ENCODE results near the gene GGN.

Gene GGN, protein sequence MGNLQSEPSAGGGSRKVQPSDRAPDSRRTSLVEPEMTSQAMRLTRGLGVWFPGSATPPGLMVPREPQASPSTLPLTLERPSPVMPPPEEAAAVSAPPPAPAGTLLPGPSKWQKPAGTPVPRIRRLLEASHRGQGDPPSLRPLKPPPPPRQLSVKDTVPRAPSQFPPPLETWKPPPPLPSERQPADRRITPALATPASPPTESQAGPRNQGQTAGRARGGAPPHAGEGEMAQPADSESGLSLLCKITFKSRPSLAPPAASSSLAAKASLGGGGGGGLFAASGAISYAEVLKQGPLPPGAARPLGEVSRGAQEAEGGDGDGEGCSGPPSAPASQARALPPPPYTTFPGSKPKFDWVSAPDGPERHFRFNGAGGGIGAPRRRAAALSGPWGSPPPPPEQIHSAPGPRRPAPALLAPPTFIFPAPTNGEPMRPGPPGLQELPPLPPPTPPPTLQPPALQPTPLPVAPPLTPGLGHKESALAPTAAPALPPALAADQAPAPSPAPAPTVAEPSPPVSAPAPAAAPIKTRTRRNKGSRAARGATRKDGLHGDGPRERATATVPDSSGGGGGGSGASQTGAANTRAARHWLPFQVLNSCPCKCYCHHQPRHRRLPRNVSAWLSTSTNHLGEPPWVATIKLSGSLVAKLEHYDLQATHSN

DNA sequence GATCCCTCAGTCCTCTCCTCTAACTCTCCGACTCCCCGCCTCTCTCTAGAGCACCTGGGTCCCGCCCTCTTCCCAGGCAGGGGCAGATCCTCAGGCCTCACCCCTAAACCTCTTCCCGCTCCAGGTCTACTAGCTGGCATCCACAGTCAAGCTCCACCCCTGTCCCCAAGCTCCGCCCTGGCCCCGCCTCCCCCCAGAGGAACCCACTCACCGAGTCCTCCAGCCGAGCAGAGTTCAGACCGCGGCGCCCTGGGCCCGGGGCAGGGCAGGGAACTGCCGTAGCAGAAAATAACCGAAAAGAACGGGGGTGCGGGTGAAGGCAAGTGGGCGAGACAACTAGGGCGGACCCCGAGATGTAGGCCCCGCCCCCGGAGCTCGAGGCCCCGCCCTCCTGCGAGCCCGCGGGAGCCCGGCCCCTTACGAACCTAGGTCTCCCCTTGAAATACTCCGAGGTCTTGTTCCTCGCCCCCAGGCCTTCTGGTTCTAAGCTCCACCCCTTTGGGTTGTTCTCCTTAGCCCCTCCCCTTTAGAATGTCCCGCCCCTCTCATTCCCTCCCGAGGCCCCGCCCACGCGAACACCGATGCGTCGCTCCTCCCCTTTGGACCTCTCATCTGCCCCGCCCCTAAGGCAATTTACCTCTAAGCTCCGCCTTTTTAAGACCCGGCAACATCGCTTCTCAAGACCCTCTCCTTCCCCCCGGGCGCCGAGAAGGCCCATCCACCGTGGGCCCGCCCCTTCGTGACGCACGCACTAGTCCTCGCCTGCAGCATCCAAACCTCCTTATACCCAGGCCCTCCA, at the start of gene GGN:
Gene GGN (minus strand): TSS at position 485 of the 799 bp plus-strand sequence. CDS start 773 bp downstream, outside the sequence.
- DNase-seq (ENCODE audit: low spot score): peak; percentile 83

DNA sequence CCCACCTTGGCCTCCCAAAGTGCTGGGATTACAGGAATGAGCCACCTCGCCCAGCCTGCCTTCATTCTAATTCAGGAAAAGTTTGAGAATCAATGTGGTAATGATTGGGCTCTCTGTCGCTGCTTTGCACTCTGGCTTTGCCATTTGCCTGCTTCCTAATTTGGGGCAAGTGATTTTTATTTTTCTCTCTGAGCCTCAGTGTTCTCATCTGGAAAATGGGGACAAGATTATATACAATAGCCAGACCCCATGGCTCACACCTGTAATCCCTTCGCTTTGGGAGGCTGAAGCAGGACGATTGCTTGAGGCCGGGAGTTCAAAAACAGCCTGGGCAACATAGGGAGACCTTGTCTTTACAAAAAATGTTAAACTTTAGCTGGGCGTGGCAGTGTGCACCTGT, 49.5 kb upstream of the GGN start:
- no peak for DNase-seq (ENCODE audit: low spot score)

DNA sequence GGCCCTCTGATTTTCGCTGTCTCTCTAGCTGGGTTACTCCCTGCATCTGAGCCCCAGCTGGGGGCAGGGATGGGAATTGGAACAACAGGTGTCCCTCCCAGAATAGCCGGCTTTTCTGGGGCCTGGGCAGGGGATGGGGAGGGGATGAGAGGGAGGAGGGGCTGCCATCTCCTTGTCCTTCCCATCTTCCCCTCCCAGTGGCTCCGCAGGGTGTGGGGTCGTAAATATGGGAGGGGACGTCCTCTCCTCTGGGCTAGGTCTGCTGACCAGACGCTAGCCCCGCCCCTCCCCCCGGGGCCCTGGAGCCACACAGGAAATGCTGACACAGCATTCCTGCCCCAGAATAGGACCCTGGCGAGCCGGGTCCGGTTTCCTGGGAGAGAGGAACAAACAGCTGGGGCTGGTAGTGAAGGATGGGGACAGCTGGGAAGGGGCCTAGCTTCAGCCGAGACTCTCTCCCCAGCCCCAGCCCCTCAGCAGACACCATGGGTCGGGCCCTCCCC, 46.8 kb upstream of the GGN start:
- no peak for DNase-seq (ENCODE audit: low spot score)

DNA sequence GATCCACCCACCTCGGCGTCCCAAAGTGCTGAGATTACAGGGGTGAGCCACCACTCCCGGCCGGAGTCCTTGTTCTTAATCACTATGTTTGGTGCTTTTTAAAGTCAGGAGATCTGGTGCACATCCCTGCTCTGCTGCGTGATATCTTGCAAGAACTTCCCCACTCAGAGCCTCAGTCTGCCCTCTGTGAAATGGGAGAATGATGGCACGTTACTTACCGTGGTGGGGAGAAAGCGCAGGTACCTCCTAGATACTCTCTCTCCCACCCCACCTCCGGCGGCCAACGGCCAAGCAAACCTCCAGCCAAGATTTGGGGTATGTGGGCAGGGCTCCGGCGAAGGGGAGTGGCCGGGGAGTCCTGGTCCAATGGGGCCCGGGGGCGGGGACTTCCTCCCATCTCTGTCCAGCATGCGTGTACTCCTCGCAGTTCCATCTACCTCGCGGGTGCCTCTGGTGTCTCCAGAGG, 45.5 kb upstream of the GGN start, which contains the start of gene RYR1:
Gene RYR1 (plus strand): TSS at position 424 of the 466 bp plus-strand sequence. CDS start 139 bp downstream, outside the sequence.
- peak; percentile 38 for DNase-seq (ENCODE audit: low spot score)

DNA sequence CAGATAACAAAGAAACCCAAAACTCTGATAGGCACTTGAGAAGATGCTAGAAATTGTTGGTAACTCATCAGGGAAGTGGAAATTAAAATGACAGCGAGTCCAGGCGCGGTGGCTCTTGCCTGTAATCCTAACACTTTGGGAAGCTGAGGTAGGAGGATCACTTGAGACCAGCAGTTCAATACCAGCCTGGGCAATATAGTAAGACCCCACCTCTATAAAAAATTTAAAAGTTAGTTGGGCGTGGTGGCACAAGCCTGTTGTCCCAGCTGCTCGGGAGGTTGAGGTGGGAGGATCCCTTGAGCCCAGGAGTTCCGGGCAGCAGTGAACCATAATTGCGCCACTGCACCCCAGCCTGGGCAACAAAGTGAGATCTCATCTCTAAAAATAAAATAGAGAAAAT, 43.1 kb upstream of the GGN start:
- no peak for DNase-seq (ENCODE audit: low spot score)

DNA sequence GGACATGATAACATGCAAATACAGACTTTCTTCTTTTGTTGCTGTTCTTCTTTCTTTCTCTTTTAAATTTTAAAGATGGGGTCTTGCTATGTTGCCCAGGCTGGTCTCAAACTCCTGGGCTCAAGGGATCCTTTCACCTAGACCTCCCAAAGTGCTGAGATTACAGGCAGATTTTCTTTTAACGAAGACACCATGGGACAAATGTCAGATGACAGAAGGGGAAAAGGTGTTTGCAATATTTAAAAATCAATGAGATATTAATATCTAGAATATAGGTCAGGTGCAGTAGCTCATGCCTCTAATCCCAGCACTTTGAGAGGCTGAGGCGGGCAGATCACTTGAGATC, 42.0 kb upstream of the GGN start:
- DNase-seq (ENCODE audit: low spot score): no peak

DNA sequence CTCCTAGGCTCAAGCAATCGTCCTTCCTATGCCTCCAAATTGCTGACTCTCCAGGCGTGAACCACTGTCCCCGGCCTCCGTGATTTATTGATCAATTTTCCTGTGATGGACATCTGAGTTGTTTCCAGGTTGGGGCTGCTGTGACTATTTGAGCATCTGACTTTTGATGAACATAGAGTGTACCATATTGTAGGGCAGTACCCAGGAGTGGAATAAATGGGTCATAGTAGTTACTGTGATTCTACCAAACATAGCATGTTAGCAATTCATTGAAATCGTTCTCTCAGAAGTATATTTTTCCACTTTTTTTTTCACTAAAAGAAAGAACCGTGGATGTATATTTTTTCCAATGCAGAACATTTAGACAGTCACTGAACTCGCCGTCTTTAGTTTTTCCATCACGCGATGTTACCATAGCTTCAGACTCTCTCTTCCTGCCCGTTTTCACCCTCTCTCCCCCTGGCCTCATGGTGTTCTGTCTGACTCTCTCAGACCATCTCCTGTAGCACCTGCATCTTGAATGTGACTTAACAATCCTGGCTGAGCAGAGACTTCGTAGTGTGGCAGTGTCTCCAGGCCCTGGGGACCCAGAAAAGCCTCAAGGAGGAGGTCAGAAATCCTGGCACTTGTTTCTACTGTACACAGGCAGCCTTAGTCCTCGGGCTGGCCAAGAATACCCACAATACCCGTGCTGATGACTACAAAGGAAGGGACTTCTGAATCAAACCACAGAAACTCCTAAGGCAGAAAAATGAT, 41.4 kb upstream of the GGN start:
- DNase-seq (ENCODE audit: low spot score): no peak

DNA sequence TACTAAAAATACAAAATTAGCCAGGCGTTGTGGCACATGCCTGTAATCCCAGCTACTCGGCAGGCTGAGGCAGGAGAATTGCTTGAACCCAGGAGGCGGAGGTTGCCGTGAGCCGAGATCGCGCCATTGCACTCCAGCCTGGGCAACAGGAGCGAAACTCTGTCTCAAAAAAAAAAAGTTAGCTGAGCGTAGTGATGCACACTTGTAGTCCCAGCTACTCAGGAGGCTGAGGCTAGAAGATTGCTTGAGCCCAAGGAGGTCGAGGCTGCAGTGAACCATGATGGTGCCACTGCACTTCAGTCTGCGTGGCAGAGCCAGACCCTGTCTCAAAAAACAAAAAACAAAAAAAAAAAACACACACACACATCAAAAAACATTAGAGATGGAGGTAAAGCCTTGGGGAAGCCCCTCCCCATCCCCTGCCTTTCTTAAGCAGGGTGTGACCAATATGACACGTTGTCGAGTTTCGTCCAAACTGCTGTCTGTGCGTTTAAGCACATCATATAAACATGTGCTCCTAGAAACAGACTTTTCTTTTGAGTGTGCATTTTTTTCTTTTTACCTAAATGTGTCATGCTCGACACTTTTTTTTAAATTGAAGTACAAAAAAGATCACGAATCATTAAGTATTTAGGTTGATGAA, 39.3 kb upstream of the GGN start:
- peak; percentile 40 for DNase-seq (ENCODE audit: low spot score)

DNA sequence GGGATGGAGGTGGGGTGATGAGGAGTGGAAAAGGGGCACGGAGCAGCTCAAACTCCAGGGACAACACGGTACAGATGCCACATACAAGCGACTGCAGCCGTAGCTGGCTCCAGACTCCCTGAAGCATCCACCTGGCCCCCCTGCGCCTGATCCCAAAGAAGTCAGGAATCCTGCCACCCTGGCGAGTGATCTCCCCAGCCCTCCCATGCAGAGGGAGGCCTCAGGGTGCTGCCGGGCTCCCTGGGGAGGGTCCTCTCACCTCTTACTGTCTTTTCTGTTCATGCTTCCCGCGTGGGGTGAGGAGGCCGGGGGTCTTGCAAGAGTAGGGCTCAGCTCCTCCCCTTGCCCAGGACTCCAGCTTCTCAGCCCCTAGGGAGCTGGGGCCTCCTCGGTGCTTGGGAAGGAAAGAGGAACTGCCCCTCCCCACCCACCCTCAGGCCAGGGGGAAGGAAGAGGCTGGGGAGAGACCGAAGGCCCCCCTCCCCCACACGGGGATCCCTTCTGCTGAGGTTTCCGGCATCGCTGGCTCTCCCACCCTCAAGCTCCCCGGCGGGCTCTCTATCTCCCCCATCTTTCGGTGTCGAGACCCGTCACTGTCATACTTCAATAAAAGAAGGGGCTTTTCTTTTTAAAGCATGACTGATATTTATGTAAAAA, 38.1 kb upstream of the GGN start, which contains the start of gene RASGRP4:
Gene RASGRP4 (minus strand): TSS at position 410 of the 657 bp plus-strand sequence. CDS start 128 bp downstream, at position 282.
- peak; percentile 17 for DNase-seq (ENCODE audit: low spot score)

DNA sequence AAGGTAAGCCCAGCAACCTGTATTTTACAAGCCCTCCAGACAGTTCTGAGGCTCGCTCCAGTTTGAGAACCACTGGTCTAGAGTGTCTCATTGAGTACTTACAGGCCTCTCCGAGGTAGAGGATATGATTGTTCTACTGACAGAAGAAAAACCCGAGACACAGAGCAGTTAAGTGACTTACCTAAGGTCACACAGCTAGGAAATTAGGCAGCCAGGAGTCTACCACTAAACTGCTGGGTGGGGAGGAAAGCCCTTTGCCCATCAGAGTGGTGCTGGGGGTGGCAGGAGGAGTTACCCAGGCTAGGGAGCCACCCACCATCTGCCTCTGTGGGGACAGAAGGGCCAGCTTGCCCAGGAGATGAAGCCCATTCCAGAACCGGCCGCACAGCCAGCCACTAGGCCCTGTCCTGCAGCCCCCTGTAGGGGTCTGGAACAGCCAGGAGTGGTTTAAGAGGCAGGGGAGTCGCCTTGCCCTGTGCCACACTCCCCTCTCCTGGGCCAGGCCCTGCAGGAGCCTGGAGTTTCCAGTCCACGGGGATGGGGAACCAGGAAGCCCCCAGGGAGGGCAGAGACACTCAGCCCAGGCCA, 37.5 kb upstream of the GGN start:
- no peak for DNase-seq (ENCODE audit: low spot score)

DNA sequence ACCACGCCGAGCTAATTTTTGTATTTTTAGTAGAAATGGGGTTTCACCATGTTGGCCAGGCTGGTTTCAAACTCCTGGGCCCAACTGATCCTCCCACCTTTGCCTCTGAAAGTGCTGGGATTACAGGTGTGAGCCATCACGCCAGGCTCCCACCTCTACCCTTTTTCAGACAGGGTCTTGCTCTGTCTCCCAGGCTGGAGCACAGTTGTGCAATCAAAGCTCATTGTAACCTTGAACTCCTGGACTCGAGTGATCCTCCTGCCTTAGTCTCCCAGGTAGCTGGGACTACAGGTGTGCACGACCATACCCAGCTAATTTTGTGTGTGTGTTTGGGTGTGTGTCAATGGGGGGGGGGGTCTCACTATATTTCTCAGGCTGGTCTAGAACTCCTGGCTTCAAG, 36.4 kb upstream of the GGN start:
- DNase-seq (ENCODE audit: low spot score): no peak

DNA sequence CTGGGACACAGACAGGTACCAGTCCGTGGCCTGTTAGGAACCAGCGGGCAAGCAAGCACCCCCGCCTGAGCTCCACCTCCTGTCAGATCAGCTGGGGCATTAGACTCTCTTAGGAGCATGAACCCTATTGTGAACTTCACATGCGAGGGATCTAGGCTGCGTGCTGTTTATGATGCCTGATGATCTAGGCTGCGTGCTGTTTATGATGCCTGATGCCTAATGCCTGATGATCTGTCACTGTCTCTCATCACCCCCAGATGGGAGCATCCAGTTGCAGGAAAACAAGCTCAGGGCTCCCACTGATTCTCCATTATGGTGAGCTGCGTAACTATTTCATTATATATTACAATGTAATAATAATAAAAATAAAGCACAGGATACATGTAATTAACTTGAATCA, 34.6 kb upstream of the GGN start:
- no peak for DNase-seq (ENCODE audit: low spot score)

DNA sequence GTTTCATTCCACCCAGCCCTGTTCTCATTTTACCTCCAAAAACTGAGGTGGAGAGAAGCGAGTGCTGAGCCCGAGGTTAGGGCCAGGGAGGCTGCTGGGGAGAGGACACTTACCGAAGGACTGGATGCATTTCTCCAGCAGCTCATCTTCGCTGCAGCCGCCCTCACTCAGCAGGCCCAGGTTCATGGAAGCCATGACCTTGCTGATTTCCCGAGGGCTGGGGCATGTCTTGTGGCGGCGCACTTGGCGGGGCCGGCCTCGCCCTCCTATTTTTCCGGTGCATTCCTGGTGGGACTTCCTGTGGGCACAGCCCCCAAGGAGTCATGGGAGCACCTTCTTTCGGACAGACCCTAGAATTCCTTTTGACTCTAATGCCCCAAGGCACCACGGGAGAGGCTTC, 34.0 kb upstream of the GGN start:
- no peak for DNase-seq (ENCODE audit: low spot score)

DNA sequence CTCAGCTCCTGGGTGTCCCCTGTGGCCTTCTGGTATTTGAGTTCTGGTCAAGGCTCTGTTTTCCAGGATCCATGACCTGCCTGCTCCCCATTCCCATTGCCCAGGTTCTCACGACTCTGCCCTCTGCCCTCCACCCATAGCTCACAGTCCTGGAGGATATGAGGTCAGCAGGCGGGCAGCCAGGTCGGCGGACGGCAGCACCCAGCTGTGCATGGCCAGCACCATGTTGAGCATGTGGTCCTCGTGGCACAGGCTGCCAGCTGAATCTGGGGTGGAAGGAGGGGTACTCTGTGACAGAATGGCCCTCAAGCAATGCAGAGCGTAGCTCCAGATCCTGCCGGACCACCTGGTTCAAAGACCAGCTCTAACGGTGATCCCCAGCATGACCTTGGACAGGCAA, 33.1 kb upstream of the GGN start:
- no peak for DNase-seq (ENCODE audit: low spot score)

DNA sequence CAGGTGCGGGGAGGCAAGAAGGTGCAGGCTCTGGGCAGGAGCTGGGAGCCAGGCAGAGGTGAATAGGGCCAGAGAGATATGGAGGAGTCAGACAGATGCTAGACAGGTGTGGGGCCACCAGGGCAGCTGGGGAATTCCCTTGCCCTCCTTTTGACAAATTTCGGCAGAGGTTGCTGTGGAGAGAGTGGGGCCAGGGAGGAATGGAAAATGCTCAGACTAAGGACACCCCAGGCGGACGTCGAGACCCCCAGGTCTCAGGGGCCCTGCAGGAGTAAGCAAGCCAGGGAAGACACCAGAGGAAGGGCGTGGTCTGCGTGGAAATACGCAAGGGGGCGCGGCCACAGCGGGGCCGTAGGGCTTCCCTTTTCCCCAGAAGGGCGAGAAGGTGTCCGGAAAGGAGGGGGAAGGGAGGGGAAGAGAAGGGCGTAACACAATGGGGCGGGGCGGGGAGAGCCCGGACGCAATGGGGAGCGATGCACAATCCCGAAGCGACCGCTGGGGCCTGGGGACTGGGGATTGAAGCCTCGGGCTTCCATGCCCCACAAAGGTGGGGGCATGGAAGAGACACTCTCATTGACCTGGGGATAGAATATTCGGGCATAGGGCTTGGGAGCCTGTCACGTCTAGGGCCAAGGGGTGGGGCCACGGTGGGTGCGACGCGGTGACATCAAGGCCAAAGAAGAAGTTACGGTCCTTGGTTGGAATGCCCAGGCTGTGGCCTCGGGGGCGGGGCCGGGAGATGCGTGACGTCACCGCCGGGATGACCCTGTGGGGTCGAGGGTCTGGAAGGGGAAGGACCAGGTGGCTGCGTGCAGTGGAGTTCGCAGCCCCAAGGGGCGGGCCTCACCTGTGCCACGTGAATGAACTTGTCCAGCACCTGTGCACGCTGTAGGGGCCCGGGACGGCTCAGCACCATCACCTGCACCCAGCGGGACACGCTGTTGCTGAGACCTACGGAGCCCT, 30.0 kb upstream of the GGN start:
- DNase-seq (ENCODE audit: low spot score): peak; percentile 63

DNA sequence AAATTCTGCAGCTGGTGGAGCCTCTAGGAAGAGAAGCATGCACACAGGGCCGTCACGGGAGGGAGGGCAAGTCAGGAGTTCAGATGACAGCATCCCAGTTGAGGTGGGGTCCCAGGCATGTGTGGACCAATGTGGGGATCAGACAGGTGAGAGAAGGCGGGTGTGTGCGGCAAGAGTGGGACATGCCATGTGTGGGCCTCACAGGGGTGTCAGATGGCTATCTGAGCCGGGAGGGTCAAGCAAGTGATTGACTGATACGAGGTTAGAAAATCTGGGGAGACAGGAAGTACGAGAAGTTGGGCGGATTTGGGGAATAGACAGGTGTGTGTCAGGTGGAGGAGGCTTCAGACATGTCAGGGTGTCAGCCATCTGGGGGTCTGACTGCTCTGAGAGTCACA, 29.3 kb upstream of the GGN start:
- no peak for DNase-seq (ENCODE audit: low spot score)

DNA sequence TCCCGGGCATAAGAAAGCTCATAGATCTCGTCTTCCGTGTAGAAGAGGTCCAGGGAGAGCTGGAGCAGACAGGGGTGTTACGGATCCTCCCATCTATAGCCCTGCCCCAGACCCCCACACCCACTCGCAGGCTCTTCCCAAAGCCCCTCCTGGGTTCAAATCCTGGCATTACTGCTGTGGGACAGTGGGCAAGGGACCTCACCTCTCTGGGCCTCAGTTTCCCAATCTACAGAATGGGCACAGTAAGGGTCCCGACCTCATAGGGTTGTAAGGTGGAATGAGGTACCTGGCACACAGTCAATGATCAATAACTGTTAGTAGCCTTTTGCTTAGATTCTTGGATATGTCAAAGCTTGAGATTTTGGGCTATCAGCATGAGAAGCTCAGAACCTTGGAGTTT, 25.6 kb upstream of the GGN start:
- no peak for DNase-seq (ENCODE audit: low spot score)

DNA sequence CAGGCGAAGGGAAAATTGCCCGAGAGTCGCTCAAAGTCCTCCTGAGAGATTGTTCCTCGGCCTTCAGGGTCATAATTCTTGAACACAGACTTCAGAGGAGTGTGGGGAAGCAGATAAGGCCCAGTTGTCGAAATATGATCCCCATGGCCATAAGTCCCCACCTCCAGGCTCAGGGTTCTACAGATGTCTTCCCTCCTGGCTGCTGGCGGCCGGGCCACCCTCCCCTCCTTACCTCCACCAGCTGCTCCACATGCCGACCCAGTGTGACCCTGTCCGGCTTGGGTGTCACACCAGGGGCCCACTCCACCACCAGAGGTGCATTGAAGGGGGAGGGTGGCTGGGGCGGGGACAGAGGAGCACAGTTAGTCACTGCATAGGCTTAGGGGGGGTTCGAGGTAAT, 25.1 kb upstream of the GGN start:
- no peak for DNase-seq (ENCODE audit: low spot score)

DNA sequence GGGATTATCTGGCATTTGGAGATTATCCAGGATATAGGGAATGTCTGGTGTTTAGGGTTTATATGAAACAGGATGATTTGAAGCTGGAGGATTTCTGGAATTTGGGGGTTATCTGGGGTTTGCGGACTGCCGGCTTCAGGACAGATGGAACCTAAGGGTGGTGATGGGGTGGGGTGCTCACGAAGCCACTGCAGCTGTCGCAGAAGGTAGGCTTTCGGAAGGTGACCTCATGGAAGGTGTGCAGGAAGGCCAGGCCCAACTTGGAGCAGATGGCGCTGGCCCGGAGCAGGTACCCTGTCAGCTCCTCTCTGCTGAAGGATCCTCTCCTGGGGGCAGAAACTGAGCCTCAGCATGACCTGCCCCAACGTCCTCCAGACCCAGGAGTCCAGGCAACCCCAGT, 24.7 kb upstream of the GGN start:
- DNase-seq (ENCODE audit: low spot score): no peak
